Heart left ventricle (tissue), 16 donors: ENCODE measurements around the gene ZCWPW1. TPM values are rescaled to one million over a fixed set of nuclear protein-coding genes. Genes with fewer than 3 reads are reported as not detected.

ENCODE experiments used
- ATAC-seq, 4 donors: fragments of 200-7000 bp; cut with Tn5 transposase; one replicate each; pipeline ENCODE4 v1.9.1; 2020 to 2022; ENCODE audit warnings: moderate library complexity in 4 of 4, mild to moderate bottlenecking in 3 of 4, moderate number of reproducible peaks in 1 of 4
- DNase-seq, 5 donors: peaks; one replicate each; pipeline ENCODE4 v3.0.0-alpha.2; 2020
- H3K27ac ChIP-seq, 12 donors: fragments of 200-600 bp; sonication (generic) in 4 of 12; one replicate each; pipeline versions ENCODE4 v1.5.0 to v1.8.0; 2016 to 2022; ENCODE audit warnings: mild to moderate bottlenecking in 2 of 12
- H3K27me3 ChIP-seq, 9 donors: fragments of 200-600 bp; sonication (generic) in 2 of 9; one replicate each; pipeline versions ENCODE4 v1.5.1 to v1.8.0; 2016 to 2022; ENCODE audit warnings: mild to moderate bottlenecking in 3 of 9
- H3K36me3 ChIP-seq, 9 donors: fragments of 200-600 bp; sonication (generic) in 2 of 9; one replicate each; pipeline versions ENCODE4 v1.5.0 to v1.8.0; 2018 to 2022; ENCODE audit warnings: mild to moderate bottlenecking in 2 of 9
- H3K4me1 ChIP-seq, 12 donors: fragments of 200-600 bp; sonication (generic) in 4 of 12; one replicate each; pipeline versions ENCODE4 v1.5.0 to v1.8.0; 2016 to 2022; ENCODE audit warnings: mild to moderate bottlenecking in 3 of 12
- H3K4me3 ChIP-seq, 12 donors: fragments of 200-600 bp; sonication (generic) in 4 of 12; one replicate each; pipeline versions ENCODE4 v1.5.0 to v1.8.0; 2017 to 2022; ENCODE audit warnings: mild to moderate bottlenecking in 9 of 12, moderate library complexity in 4 of 12
- H3K9me3 ChIP-seq, 12 donors: fragments of 200-600 bp; sonication (generic) in 4 of 12; one replicate each; pipeline versions ENCODE4 v1.5.0 to v1.8.0; 2016 to 2022; ENCODE audit warnings: mild to moderate bottlenecking in 1 of 12
- CTCF ChIP-seq, 12 donors: fragments of 200-600 bp; sonication (generic) in 4 of 12; IDR thresholded peaks; one replicate each; pipeline versions ENCODE4 v1.5.0 to v1.8.0; 2018 to 2022; ENCODE audit warnings: antibody characterized with exemption in 12 of 12, mild to moderate bottlenecking in 5 of 12
- POLR2A ChIP-seq, 2 donors: fragments of 450-650 bp; IDR thresholded peaks; one replicate each; pipeline ENCODE4 v1.6.1; 2017; ENCODE audit warnings: antibody characterized with exemption in 2 of 2, mild to moderate bottlenecking in 2 of 2, moderate library complexity in 2 of 2
- WGBS, 4 donors: extraction: QIAGEN DNeasy Blood & Tissue Kit in 2 of 4; methylation state at CpG; one replicate each; pipeline versions ENCODE4 v1.1.5 to v1.1.7; 2013 to 2018; 5-methylcytosine and 5-hydroxymethylcytosine counted together
- intact Hi-C, 10 donors: fragments of 100-400 bp; cut with DNase I; formaldehyde crosslinking; loops; one replicate each; pipeline versions ENCODE4 v1.11.1 to v1.14.2; 2022
- polyA plus RNA-seq, 2 donors: library from polyadenylated mRNA; stranded (reverse); fragments of 200-250 nt; gene quantifications; one replicate each; pipeline ENCODE4 v1.2.3, GENCODE V29; 2013
- total RNA-seq, 9 donors: library from RNA; depleted of rRNA in 2 of 9; stranded (reverse); fragments of >200 nt in 2 of 9; fragmentation: NEBNext Ultra II Directional in 3 of 9; extraction: Animal tissue kit (Norgen Biotek cat#: 25700) in 3 of 9; gene quantifications; one replicate each; pipeline versions ENCODE4 v1.1.0 to v1.2.4, GENCODE V29; 2016 to 2023
- donor health status: ischemic (EF 13 %, LVEDD 7.1; RV severe dilation, severe dysfunction).
- donor health status: healthy with polysubstance abuse.
- donor health status: DM: no; HTN: yes; CAD: no.
- donor health status: DM: no; HTN: no; CAD: no.
- donor health status: ischemic (EF 25% LVEDD 6.9; RV normal size, moderate dysfunction).
- donor health status: ischemic (EF 25% LVEDD 5.7; RV mildly dilated, moderate dysfunction).
- donor health status: healthy.
- donor health status: DM: yes; HTN: yes; CAD: no.
- donor health status: ischemic (EF 35%, LVEDD 5.7; RV mildly dilated, moderate dysfunction).
- donor health status: nonischemic (EF 11% LVEDD 7.7; RV severe dilation, severe dysfunction).
- donor health status: DM: yes; HTN: yes; CAD: no.
- donor health status: PGD.
- donor health status: ischemic (EF 29% LVEDD 5.4; RV normal size, mild dysfunction).
- donor health status: nonischemic (EF 23%, LVEDD 6.1; RV moderate dilation, normal function).

ZCWPW1 gene
- total and polyA plus RNA-seq, 11 donors, result 2.8 to 6.4 (median 4.0) TPM

GRCh38 chr7:100433592-100434296 is 5.2 kb upstream of the ZCWPW1 start:
- no peak overlapping the region for H3K4me3 ChIP-seq
- WGBS, 4 donors, result 72 to 75% (median 74%) methylated on average over 10 of the region's 10 CpGs
- ATAC-seq (no peak), DNase-seq (no peak)
- intact Hi-C loops, result no loop called here
- peak overlapping the region in 2 of 12 donors; percentile 24 to 32 for H3K27ac ChIP-seq
- H3K4me1 ChIP-seq, result peaks cover 0 to 57% (median 37%) of the 10 kb centered on the region in 12 donors
- H3K36me3 ChIP-seq, result peaks cover 0 to 36% (median 24%) of the 10 kb centered on the region in 9 donors
- no peaks in the 10 kb centered on the region for H3K9me3 ChIP-seq
- TF ChIP-seq CTCF (IDR thresholded peaks at IDR 0.05) (no peak), POLR2A (IDR thresholded peaks at IDR 0.05) (no peak)
- H3K27me3 ChIP-seq, result no peaks in the 10 kb centered on the region

GRCh38 chr7:100433276-100433591 is 4.7 kb upstream of the ZCWPW1 start:
- no peaks in the 10 kb centered on the region for H3K27me3 ChIP-seq
- intact Hi-C loops, result no loop called here
- ATAC-seq, result no peak
- H3K9me3 ChIP-seq, result no peaks in the 10 kb centered on the region
- peak overlapping the region in 2 of 12 donors; percentile 24 to 32 for H3K27ac ChIP-seq
- TF ChIP-seq POLR2A (IDR thresholded peaks at IDR 0.05) (no peak), CTCF (IDR thresholded peaks at IDR 0.05) (no peak)
- H3K4me3 ChIP-seq, result no peak overlapping the region
- H3K4me1 ChIP-seq, result peaks cover 0 to 57% (median 37%) of the 10 kb centered on the region in 12 donors
- no peak for DNase-seq
- 60 to 72% (median 67%) methylated on average over 3 to 4 of the region's 4 CpGs for WGBS, 4 donors
- peaks cover 0 to 36% (median 24%) of the 10 kb centered on the region in 9 donors for H3K36me3 ChIP-seq

- DNase-seq (no peak), ATAC-seq (no peak)
- H3K4me1 ChIP-seq, result peaks cover 0 to 61% (median 39%) of the 10 kb centered on the region in 12 donors
- H3K36me3 ChIP-seq, result peaks cover 0 to 36% (median 24%) of the 10 kb centered on the region in 9 donors
- H3K27me3 ChIP-seq, result no peaks in the 10 kb centered on the region
- H3K4me3 ChIP-seq, result peak overlapping the region in 1 of 12 donors; percentile 7
- no peak for TF ChIP-seq CTCF (IDR thresholded peaks at IDR 0.05)
- TF ChIP-seq POLR2A (IDR thresholded peaks at IDR 0.05), result no peak
- H3K27ac ChIP-seq, result peak overlapping the region in 1 of 12 donors; percentile 32
- 86 to 87% (median 86%) methylated on average over 20 to 21 of the region's 21 CpGs for WGBS, 4 donors
- no peaks in the 10 kb centered on the region for H3K9me3 ChIP-seq
- intact Hi-C loops, result no loop called here
These were observed 4.2 kb upstream of the ZCWPW1 start for GRCh38 chr7:100432621-100433275.

- TF ChIP-seq CTCF (IDR thresholded peaks at IDR 0.05) (no peak), POLR2A (IDR thresholded peaks at IDR 0.05) (no peak)
- DNase-seq (no peak), ATAC-seq (no peak)
- intact Hi-C loops, result no loop called here
- peak overlapping the region in 1 of 12 donors; percentile 7 for H3K4me3 ChIP-seq
- H3K36me3 ChIP-seq, result peaks cover 0 to 36% (median 24%) of the 10 kb centered on the region in 9 donors
- peak overlapping the region in 1 of 12 donors; percentile 50 for H3K27ac ChIP-seq
- 65 to 73% (median 68%) methylated on average over 4 of the region's 4 CpGs for WGBS, 4 donors
- no peaks in the 10 kb centered on the region for H3K9me3 ChIP-seq
- H3K27me3 ChIP-seq, result no peaks in the 10 kb centered on the region
- H3K4me1 ChIP-seq, result peaks cover 0 to 65% (median 41%) of the 10 kb centered on the region in 12 donors
These were observed 3.5 kb upstream of the ZCWPW1 start for GRCh38 chr7:100432053-100432452.
